Panc1 (cell line): Measurements from ENCODE around the gene FAM200B. TPM values are rescaled to one million over a fixed set of nuclear protein-coding genes. Genes with fewer than 3 reads are reported as not detected.

Experiments
- ATAC-seq: fragments of 200-7000 bp; cut with Tn5 transposase; 2 replicates; pipeline ENCODE4 v1.9.1; 2020; ENCODE audit warnings: mild to moderate bottlenecking, moderate library complexity
- BruUV-seq: library from RNA; stranded (reverse); fragments of 400-500 nt; replicated peaks from 2 replicates; lab custom pipeline; 2021; lab: Mats Ljungman, UMichigan
- CTCF ChIA-PET: fragments of 300-600 bp; sonication (Branson Sonifier 250); formaldehyde crosslinking; loops from one replicate; lab custom pipeline; 2022; ENCODE audit warnings: antibody characterized with exemption; lab: Charles Lee
- POLR2A ChIA-PET: fragments of 300-600 bp; sonication (Branson Sonifier 250); formaldehyde crosslinking; loops from one replicate; lab custom pipeline; 2022; ENCODE audit warnings: antibody characterized with exemption; lab: Charles Lee
- DNase-seq: peaks from one replicate; pipeline ENCODE4 v3.0.0-alpha.2; 2010; ENCODE audit warnings: low read depth, low spot score
- H3K27ac ChIP-seq: 2 replicates; pipeline ENCODE4 v1.5.1; 2011; ENCODE audit warnings: mild to moderate bottlenecking, low read length, inconsistent platforms
- H3K27me3 ChIP-seq: fragments of 200-500 bp; sonication (Bioruptor generic); 2 replicates; pipeline ENCODE4 v1.6.0; 2014; ENCODE audit warnings: low read length, inconsistent platforms; ENCODE audit not compliant: control insufficient read depth, insufficient read depth
- H3K36me3 ChIP-seq: fragments of 200-500 bp; sonication (Bioruptor generic); 2 replicates; pipeline ENCODE4 v1.5.1; 2014; ENCODE audit warnings: inconsistent platforms, mild to moderate bottlenecking, low read length, moderate library complexity; ENCODE audit not compliant: control insufficient read depth, insufficient read depth
- H3K4me1 ChIP-seq: 2 replicates; pipeline ENCODE4 v1.5.1; 2011; ENCODE audit warnings: inconsistent platforms, mild to moderate bottlenecking, low read length, moderate library complexity; ENCODE audit not compliant: control insufficient read depth, insufficient read depth
- H3K4me3 ChIP-seq, 2 experiments: 2 replicates each; pipeline ENCODE4 v1.5.1; 2011 to 2012; ENCODE audit warnings: low read depth in 2 of 2, low read length in 2 of 2, mild to moderate bottlenecking in 2 of 2, inconsistent platforms in 1 of 2, moderate library complexity in 1 of 2
- H3K9me3 ChIP-seq: fragments of 200-500 bp; sonication (Bioruptor generic); 2 replicates; pipeline ENCODE4 v1.5.1; 2014; ENCODE audit warnings: low read depth, mild to moderate bottlenecking, inconsistent platforms, low read length, moderate library complexity; ENCODE audit not compliant: control insufficient read depth, insufficient read depth
- CTCF ChIP-seq: fragments of 450-650 bp; IDR thresholded peaks from 2 replicates; pipeline ENCODE4 v1.5.1; 2017; ENCODE audit warnings: mild to moderate bottlenecking
- POLR2AphosphoS5 ChIP-seq: IDR thresholded peaks from 2 replicates; pipeline ENCODE4 v1.6.1; 2012; ENCODE audit warnings: mild to moderate bottlenecking, low read depth, low read length, moderate library complexity
- SIN3A ChIP-seq: IDR thresholded peaks from 2 replicates; pipeline ENCODE4 v1.6.1; 2012; ENCODE audit warnings: low read depth, mild to moderate bottlenecking, low read length, moderate library complexity, borderline replicate concordance; ENCODE audit not compliant: insufficient read depth
- TCF7L2 ChIP-seq: IDR thresholded peaks from 2 replicates; pipeline ENCODE4 v1.6.1; 2011; ENCODE audit warnings: mild to moderate bottlenecking, low read depth, low read length, inconsistent platforms
- in situ Hi-C: cut with HindIII; loops from 2 replicates; pipeline ENCODE4 v1.10.0; 2016; ENCODE audit warnings: low sequenced_read_pairs, low pct_unique_long_range_greater_than_20kb
- intact Hi-C: fragments of 100-400 bp; cut with micrococcal nuclease; formaldehyde crosslinking; loops from one replicate; pipeline ENCODE4 v1.10.0; 2022; ENCODE audit not compliant: unreplicated experiment
- total RNA-seq: library from RNA; stranded (reverse); gene quantifications from one replicate; pipeline ENCODE4 v1.2.1, GENCODE V29; 2021; ENCODE audit not compliant: unreplicated experiment
- TF ChIP-seq, protein P1 (sequence below), 2 experiments: IDR thresholded peaks; 2 replicates each; pipeline ENCODE4 v1.6.1; 2011 to 2012; ENCODE audit warnings: low read depth in 2 of 2, control low read depth in 1 of 2, low read length in 1 of 2, mild to moderate bottlenecking in 1 of 2, moderate library complexity in 1 of 2; ENCODE audit not compliant: insufficient read depth in 1 of 2

The FAM200B gene
- total RNA-seq, 1 experiment from 2014 or later = 15.2 TPM

GRCh38 chr4:15703439-15703838 is 21.8 kb downstream of the FAM200B start:
- CTCF ChIA-PET = interaction anchor here (0.7 kb wide), 1 partner anchor 102 kb away, joined by 8 read pairs; no protein-coding TSS in a partner anchor
- in situ Hi-C loops = no loop called here
- TF ChIP-seq, protein P1, sequence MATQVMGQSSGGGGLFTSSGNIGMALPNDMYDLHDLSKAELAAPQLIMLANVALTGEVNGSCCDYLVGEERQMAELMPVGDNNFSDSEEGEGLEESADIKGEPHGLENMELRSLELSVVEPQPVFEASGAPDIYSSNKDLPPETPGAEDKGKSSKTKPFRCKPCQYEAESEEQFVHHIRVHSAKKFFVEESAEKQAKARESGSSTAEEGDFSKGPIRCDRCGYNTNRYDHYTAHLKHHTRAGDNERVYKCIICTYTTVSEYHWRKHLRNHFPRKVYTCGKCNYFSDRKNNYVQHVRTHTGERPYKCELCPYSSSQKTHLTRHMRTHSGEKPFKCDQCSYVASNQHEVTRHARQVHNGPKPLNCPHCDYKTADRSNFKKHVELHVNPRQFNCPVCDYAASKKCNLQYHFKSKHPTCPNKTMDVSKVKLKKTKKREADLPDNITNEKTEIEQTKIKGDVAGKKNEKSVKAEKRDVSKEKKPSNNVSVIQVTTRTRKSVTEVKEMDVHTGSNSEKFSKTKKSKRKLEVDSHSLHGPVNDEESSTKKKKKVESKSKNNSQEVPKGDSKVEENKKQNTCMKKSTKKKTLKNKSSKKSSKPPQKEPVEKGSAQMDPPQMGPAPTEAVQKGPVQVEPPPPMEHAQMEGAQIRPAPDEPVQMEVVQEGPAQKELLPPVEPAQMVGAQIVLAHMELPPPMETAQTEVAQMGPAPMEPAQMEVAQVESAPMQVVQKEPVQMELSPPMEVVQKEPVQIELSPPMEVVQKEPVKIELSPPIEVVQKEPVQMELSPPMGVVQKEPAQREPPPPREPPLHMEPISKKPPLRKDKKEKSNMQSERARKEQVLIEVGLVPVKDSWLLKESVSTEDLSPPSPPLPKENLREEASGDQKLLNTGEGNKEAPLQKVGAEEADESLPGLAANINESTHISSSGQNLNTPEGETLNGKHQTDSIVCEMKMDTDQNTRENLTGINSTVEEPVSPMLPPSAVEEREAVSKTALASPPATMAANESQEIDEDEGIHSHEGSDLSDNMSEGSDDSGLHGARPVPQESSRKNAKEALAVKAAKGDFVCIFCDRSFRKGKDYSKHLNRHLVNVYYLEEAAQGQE (IDR thresholded peaks at IDR 0.05; ENCODE audit: insufficient read depth in 1 of 2, low read depth in 2 of 2, low read length in 1 of 2) = no peak
- TF ChIP-seq CTCF = no peak
- TF ChIP-seq POLR2AphosphoS5 = no peak
- TF ChIP-seq SIN3A = no peak
- TF ChIP-seq TCF7L2 = no peak
- Histone ChIP-seq H3K36me3 (no peaks in the 10 kb centered on the region), H3K4me3 (peak overlapping the region in 1 of 2 experiments; percentile 63; a peak in 3 of 4 replicates), H3K9me3 (no peaks in the 10 kb centered on the region), H3K27ac (no peak overlapping the region), H3K4me1 (peaks cover 3% of the 10 kb centered on the region; the same call in 1 of the 2 replicates), H3K27me3 (no peaks in the 10 kb centered on the region)
- BruUV-seq = no TSS peak
- ATAC-seq = no peak
- DNase-seq = no peak
- POLR2A ChIA-PET = interaction anchor here (0.7 kb wide), 1 partner anchor 12 kb away, joined by 14 read pairs; no protein-coding TSS in a partner anchor
- intact Hi-C loops = no loop called here

- BruUV-seq = no TSS peak
- intact Hi-C loops = no loop called here
- DNase-seq = no peak
Observed at GRCh38 chr4:15704129-15704528, 22.5 kb downstream of the FAM200B start.

More at GRCh38 chr4:15704129-15704528, 22.5 kb downstream of the FAM200B start:
- no peak overlapping the region for H3K4me3 ChIP-seq
- ATAC-seq = no peak
- in situ Hi-C loops = no loop called here
- ChIA-PET CTCF (no interaction called here), POLR2A (no interaction called here)
- no peak overlapping the region for H3K27ac ChIP-seq
- H3K27me3 ChIP-seq = no peaks in the 10 kb centered on the region
- no peaks in the 10 kb centered on the region for H3K36me3 ChIP-seq
- peaks cover 3% of the 10 kb centered on the region; the same call in 1 of the 2 replicates for H3K4me1 ChIP-seq
- no peak for TF ChIP-seq SIN3A
- no peak for TF ChIP-seq TCF7L2
- TF ChIP-seq, protein P1 (IDR thresholded peaks at IDR 0.05; ENCODE audit: insufficient read depth in 1 of 2, low read depth in 2 of 2, low read length in 1 of 2) = no peak
- TF ChIP-seq POLR2AphosphoS5 = no peak
- TF ChIP-seq CTCF = no peak
- no peaks in the 10 kb centered on the region for H3K9me3 ChIP-seq
